DND-41 (cell line): ENCODE data around the gene CLSTN2.

Experiments
- ATAC-seq: fragments of 200-7000 bp; cut with Tn5 transposase; 3 replicates; pipeline ENCODE4 v1.9.1; 2021; ENCODE audit warnings: low read depth; ENCODE audit not compliant: insufficient read depth
- DNase-seq: peaks from one replicate; pipeline ENCODE4 v3.0.0-alpha.2; 2020
- H2AFZ ChIP-seq: 2 replicates; pipeline ENCODE4 v1.6.0; 2012; ENCODE audit warnings: low read depth, low read length
- H3K27ac ChIP-seq: 2 replicates; pipeline ENCODE4 v1.5.1; 2012; ENCODE audit warnings: low read length, inconsistent platforms
- H3K27me3 ChIP-seq: fragments of 200-600 bp; sonication (generic); 2 replicates; pipeline ENCODE4 v1.6.0; 2012; ENCODE audit warnings: low read length, mild to moderate bottlenecking, inconsistent platforms; ENCODE audit not compliant: insufficient read depth, poor library complexity
- H3K36me3 ChIP-seq: 2 replicates; pipeline ENCODE4 v1.5.1; 2012; ENCODE audit warnings: low read length, inconsistent platforms; ENCODE audit not compliant: insufficient read depth
- H3K4me1 ChIP-seq: 2 replicates; pipeline ENCODE4 v1.5.1; 2012; ENCODE audit warnings: mild to moderate bottlenecking, low read length; ENCODE audit not compliant: insufficient read depth
- H3K4me2 ChIP-seq: 2 replicates; pipeline ENCODE4 v1.6.0; 2012; ENCODE audit warnings: mild to moderate bottlenecking, moderate library complexity, low read length, inconsistent platforms; ENCODE audit not compliant: insufficient read depth
- H3K4me3 ChIP-seq, 2 experiments: fragments of 200-600 bp in 1 of 2; shearing (Covaris generic) in 1 of 2; 2 replicates each; pipeline ENCODE4 v1.5.1; 2012 to 2016; ENCODE audit warnings: inconsistent platforms in 2 of 2, low read length in 2 of 2, mild to moderate bottlenecking in 2 of 2, low read depth in 1 of 2, moderate library complexity in 1 of 2
- H3K79me2 ChIP-seq: 2 replicates; pipeline ENCODE4 v1.6.0; 2012; ENCODE audit warnings: low read length, inconsistent platforms; ENCODE audit not compliant: insufficient read depth
- H3K9ac ChIP-seq: 2 replicates; pipeline ENCODE4 v1.6.0; 2012; ENCODE audit warnings: low read depth, mild to moderate bottlenecking, inconsistent platforms, low read length, moderate library complexity
- H3K9me3 ChIP-seq: 2 replicates; pipeline ENCODE4 v1.5.1; 2012; ENCODE audit warnings: low read length, moderate library complexity, mild to moderate bottlenecking, inconsistent platforms; ENCODE audit not compliant: insufficient read depth, severe bottlenecking
- H4K20me1 ChIP-seq: 2 replicates; pipeline ENCODE4 v1.6.0; 2012; ENCODE audit warnings: low read length; ENCODE audit not compliant: insufficient read depth
- CTCF ChIP-seq: IDR thresholded peaks from 2 replicates; pipeline ENCODE4 v1.5.1; 2012; ENCODE audit warnings: borderline replicate concordance, low read length, moderate library complexity, mild to moderate bottlenecking; ENCODE audit not compliant: poor library complexity, severe bottlenecking; ENCODE audit errors: extremely low read depth
- EZH2 ChIP-seq: IDR thresholded peaks from 3 replicates; pipeline ENCODE4 v1.6.1; 2012; ENCODE audit warnings: borderline replicate concordance, low read depth, mild to moderate bottlenecking, moderate library complexity, low read length, inconsistent platforms; ENCODE audit not compliant: severe bottlenecking

Gene CLSTN2

GRCh38 chr3:140424726-140425125 lies 489.7 kb downstream of the CLSTN2 start:
- H3K27me3 ChIP-seq, result peaks cover 11% of the 10 kb centered on the region
- no peak overlapping the region for H2AFZ ChIP-seq
- no peaks in the 10 kb centered on the region for H3K4me1 ChIP-seq
- no peak overlapping the region for H3K4me3 ChIP-seq
- TF ChIP-seq EZH2 (no peak), CTCF (no peak)
- DNase-seq (no peak), ATAC-seq (no peak)
- no peak overlapping the region for H3K27ac ChIP-seq
- no peak overlapping the region for H3K9ac ChIP-seq
- no peaks in the 10 kb centered on the region for H3K36me3 ChIP-seq
- H4K20me1 ChIP-seq, result no peaks in the 10 kb centered on the region
- no peak overlapping the region for H3K4me2 ChIP-seq
- H3K9me3 ChIP-seq, result no peaks in the 10 kb centered on the region
- H3K79me2 ChIP-seq, result no peaks in the 10 kb centered on the region

DNA sequence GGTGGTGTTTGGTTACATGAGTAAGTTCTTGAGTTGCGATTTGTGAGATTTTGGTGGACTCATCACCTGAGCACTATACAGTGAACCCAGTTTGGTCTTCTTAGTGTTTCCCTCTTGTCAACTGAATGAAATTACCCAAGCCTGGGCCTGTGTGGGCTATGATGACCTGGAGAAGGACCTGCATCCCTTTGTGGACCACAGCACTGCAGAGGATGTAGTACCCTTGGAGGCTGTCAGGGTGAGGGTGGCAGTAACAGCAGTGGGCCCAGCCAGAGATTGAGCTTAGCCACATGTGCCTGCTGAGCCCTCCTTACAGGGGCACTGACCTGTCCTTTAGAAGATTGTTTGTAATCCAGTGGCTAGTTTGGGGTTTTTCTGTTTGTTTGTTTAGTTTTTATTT lies 492.8 kb downstream of the CLSTN2 start:
- no peaks in the 10 kb centered on the region for H3K4me1 ChIP-seq
- no peak overlapping the region for H3K4me3 ChIP-seq
- TF ChIP-seq EZH2 (no peak), CTCF (no peak)
- H2AFZ ChIP-seq, result no peak overlapping the region
- H3K27ac ChIP-seq, result no peak overlapping the region
- no peaks in the 10 kb centered on the region for H3K36me3 ChIP-seq
- H3K4me2 ChIP-seq, result no peak overlapping the region
- H3K9ac ChIP-seq, result no peak overlapping the region
- ATAC-seq, result no peak
- no peak for DNase-seq
- no peaks in the 10 kb centered on the region for H4K20me1 ChIP-seq
- no peaks in the 10 kb centered on the region for H3K79me2 ChIP-seq
- H3K27me3 ChIP-seq, result peaks cover 14% of the 10 kb centered on the region
- H3K9me3 ChIP-seq, result no peaks in the 10 kb centered on the region

GRCh38 chr3:140428380-140428779 lies 493.4 kb downstream of the CLSTN2 start:
- peaks cover 17% of the 10 kb centered on the region for H3K27me3 ChIP-seq
- H3K9ac ChIP-seq, result no peak overlapping the region
- H3K4me1 ChIP-seq, result no peaks in the 10 kb centered on the region
- ATAC-seq (no peak), DNase-seq (no peak)
- no peak for TF ChIP-seq EZH2
- H3K27ac ChIP-seq, result no peak overlapping the region
- no peaks in the 10 kb centered on the region for H3K9me3 ChIP-seq
- H3K4me2 ChIP-seq, result no peak overlapping the region
- no peaks in the 10 kb centered on the region for H3K36me3 ChIP-seq
- H2AFZ ChIP-seq, result no peak overlapping the region
- no peak overlapping the region for H3K4me3 ChIP-seq
- no peaks in the 10 kb centered on the region for H3K79me2 ChIP-seq
- no peaks in the 10 kb centered on the region for H4K20me1 ChIP-seq

DNA sequence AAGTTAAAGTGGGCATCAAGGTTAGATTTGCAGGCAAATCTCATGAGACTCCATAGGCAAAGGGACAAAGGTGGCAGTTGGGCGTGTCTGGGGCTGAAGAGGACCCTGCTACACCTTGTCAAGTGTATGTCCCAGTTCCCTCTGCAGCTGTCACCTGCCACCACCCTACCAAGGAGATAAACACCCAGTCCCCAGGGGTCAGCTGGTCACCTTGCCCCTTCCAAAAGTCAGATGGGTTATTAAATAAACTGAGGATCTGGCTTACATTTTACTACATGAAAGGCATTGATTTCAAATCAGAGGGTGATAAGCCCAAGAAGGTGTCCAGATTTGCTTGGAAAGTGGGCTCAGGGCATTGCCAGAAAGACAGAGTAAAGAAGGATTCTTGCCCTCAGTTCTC lies 494.8 kb downstream of the CLSTN2 start:
- peaks cover 17% of the 10 kb centered on the region for H3K27me3 ChIP-seq
- no peak overlapping the region for H3K27ac ChIP-seq
- no peak overlapping the region for H3K9ac ChIP-seq
- no peak overlapping the region for H3K4me2 ChIP-seq
- no peak for TF ChIP-seq EZH2
- no peak for TF ChIP-seq CTCF
- no peaks in the 10 kb centered on the region for H4K20me1 ChIP-seq
- no peaks in the 10 kb centered on the region for H3K9me3 ChIP-seq
- H3K4me3 ChIP-seq, result no peak overlapping the region
- DNase-seq, result no peak
- H3K4me1 ChIP-seq, result no peaks in the 10 kb centered on the region
- H3K79me2 ChIP-seq, result no peaks in the 10 kb centered on the region
- ATAC-seq, result no peak
- H3K36me3 ChIP-seq, result no peaks in the 10 kb centered on the region
- H2AFZ ChIP-seq, result no peak overlapping the region
